ENCODE measurements around the gene NES. TPM values are rescaled to one million over a fixed set of nuclear protein-coding genes. Genes with fewer than 3 reads are reported as not detected.
A peak's percentile ranks its signal among the peaks of the same experiment; 100 is the strongest.

NES gene
- total RNA-seq, 4 donors from 2014 or later = 17.4 to 76.4 (median 27.7) TPM

DNA sequence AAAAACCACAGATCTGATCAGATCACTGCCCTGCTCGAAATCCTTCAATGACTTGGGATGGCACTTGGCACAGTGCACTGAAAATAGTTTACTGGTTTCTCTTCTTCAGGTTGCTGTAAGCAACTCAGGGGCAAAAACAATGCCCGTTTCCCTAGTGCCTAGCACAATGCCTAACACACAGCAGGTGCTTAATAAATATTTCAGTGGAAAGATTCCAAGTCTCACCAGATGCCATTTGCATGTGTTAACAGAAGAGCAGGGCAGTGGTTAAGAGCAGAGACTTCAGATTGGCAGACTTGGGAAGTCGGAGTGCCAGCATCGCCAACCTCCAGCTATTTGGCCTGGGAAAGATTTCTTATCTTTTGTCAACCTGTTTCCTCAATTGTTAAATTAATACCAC lies 40.1 kb upstream of the NES start:
- TF ChIP-seq, protein P1, sequence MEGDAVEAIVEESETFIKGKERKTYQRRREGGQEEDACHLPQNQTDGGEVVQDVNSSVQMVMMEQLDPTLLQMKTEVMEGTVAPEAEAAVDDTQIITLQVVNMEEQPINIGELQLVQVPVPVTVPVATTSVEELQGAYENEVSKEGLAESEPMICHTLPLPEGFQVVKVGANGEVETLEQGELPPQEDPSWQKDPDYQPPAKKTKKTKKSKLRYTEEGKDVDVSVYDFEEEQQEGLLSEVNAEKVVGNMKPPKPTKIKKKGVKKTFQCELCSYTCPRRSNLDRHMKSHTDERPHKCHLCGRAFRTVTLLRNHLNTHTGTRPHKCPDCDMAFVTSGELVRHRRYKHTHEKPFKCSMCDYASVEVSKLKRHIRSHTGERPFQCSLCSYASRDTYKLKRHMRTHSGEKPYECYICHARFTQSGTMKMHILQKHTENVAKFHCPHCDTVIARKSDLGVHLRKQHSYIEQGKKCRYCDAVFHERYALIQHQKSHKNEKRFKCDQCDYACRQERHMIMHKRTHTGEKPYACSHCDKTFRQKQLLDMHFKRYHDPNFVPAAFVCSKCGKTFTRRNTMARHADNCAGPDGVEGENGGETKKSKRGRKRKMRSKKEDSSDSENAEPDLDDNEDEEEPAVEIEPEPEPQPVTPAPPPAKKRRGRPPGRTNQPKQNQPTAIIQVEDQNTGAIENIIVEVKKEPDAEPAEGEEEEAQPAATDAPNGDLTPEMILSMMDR (IDR thresholded peaks at IDR 0.05) = no peak
- no peak for ATAC-seq (ENCODE audit: low FRiP score)
- DNase-seq (ENCODE audit: low spot score) = no peak

DNA sequence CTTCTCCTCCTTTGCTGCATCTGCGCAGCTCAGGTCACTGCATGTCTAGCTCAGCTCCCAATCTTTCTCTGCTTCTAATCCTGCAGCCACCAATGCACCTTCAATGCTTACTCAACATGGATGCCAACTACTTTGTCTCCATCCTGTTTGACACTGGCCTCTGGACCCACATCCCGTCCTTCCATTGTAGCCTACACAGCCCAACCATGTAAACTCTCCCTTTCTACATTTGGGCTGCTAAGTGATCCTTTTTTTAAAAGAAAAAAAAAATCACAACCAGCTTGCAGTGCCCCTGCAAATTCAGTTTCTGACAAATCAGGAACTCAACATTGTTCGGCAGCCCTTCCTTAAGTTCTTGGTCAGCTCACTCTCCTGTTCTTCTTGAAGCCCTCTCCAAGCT lies 37.6 kb upstream of the NES start:
- TF ChIP-seq, protein P1 (IDR thresholded peaks at IDR 0.05) = no peak
- DNase-seq (ENCODE audit: low spot score) (no peak), ATAC-seq (ENCODE audit: low FRiP score) (no peak)

DNA sequence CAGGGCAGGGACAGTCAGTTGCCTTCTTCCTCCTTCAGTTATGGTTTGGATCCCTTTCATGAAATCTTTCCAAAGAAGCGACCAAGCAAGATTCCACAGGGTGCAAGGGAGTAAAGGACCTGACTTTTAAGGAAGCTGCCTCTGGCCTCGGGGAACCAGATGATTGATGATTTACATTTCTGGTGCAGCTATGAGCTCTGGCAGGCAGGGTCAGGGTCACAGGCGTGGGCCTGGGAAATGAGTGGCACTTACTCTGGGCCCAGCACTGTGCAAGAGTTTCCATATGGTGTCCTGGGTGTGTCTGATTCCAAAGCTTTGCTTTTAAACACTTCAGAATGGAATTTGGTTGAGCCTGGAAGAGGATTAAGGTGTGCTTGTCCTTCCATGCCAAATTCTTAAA lies 35.4 kb upstream of the NES start:
- DNase-seq (ENCODE audit: low spot score) (no peak), ATAC-seq (ENCODE audit: low FRiP score) (no peak)
- TF ChIP-seq, protein P1 (IDR thresholded peaks at IDR 0.05) = no peak

DNA sequence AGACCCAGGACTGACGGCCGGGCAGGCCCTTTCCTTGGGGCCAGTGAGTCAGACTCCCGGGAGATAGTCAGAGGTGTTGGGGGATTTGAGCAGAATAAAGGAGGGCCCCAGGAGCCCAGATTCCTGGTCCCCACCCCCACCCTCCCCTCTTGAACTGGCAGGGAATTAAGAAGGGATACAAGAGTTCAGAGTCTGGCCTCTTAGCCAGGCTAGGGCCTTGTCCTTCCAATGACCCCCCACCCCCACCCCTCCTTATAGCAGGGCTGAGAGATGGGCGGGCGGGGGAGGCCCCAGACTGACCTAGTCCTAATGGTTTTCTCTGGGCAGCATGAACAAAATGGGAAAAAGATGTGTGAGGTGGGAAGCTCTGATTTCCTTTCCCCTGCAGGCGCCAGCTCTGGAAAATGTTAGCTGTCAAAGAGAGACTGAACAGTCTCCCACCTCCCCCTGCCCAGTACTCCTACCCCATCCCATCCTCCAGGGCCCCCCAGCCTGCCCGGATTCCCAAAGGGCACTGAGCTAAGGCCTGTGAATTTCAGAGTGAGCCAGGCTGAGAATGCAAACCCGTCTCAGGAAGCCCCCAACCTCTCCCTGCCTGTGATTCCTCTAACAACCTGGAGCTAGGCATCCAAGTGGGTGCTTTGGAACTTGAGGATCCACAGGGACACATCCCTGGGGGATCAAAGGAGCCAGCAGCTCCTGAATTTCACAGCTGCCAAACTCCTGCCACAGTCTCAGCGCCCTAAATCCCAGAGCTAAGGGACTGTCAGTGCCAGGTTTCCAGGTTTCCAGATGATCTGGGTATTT lies 34.0 kb upstream of the NES start:
- DNase-seq (ENCODE audit: low spot score) (no peak), ATAC-seq (ENCODE audit: low FRiP score) (no peak)
- TF ChIP-seq, protein P1 (IDR thresholded peaks at IDR 0.05) = no peak

DNA sequence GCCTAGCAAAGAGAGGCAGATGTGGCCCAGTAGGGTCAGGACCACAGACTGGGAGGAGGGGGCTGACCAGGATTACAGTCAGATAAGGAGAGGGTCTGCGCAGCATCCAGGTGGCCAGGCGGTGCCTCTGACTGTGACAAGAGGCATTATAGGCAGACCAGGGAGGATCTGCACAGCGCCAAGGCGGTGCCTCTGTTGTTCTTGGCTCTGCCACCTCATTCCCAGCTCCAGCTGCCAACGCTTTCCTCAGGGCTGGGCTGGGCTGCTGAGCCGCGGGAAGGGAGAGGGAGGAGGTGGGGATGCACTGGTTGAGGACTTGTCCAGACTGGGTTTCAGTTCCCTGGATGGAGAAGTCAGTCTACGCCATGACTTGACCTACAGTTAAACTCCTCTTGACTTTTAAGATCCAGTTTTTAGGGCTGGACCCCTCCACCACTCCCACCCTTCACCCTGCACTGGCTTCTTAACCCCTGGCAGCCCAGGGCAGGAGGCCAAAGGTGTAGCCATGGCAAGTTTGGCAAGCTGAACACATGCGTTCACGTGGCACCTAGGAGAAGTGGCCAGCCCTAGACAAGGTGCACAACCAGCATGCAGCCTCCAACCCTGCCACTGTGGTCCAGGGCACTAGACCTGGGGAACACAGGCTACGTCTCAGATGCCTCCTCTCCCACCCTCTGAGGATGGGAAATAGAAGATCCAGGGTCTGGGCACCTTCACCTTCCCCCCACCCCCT lies 32.7 kb upstream of the NES start:
- ATAC-seq (ENCODE audit: low FRiP score) (peak; percentile 60), DNase-seq (ENCODE audit: low spot score) (no peak)
- TF ChIP-seq, protein P1 (IDR thresholded peaks at IDR 0.05) = no peak

DNA sequence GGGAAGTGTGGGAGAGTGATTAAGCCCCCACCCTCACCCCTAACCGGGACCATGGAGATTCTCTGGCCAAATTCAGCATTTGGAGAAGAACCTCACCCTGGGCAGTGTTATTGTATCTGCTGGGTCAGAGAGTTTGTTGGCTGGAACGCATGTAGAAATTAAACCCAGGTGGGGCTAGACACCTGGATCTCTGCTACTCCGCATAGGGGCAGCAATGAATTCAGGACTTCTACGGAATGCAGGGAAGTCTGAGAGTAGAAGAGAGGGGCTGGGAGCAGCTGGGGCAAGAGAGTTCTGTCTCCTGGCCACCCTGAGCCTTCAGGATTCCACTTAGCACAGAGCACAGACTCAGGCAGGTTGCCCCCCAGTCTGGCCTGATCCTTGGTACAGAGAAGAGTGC lies 31.8 kb upstream of the NES start:
- DNase-seq (ENCODE audit: low spot score) (no peak), ATAC-seq (ENCODE audit: low FRiP score) (no peak)
- TF ChIP-seq, protein P1 (IDR thresholded peaks at IDR 0.05) = no peak
